Neural crest cell (in vitro differentiated cells): Measurements from ENCODE around the gene FHIT. TPM values are rescaled to one million over a fixed set of nuclear protein-coding genes. Genes with fewer than 3 reads are reported as not detected.

ENCODE experiments used
- DNase-seq: peaks from one replicate; pipeline ENCODE4 v3.0.0; 2021; ENCODE audit warnings: low read depth, mixed read lengths, low spot score
- H3K27ac Mint-ChIP-seq: one replicate; pipeline ENCODE4 v1.8.0; 2021; ENCODE audit warnings: mild to moderate bottlenecking, mixed read lengths; ENCODE audit not compliant: unreplicated experiment
- H3K27me3 Mint-ChIP-seq: 2 replicates; pipeline ENCODE4 v1.8.0; 2021; ENCODE audit warnings: low read depth, mild to moderate bottlenecking, mixed read lengths
- H3K36me3 Mint-ChIP-seq: 2 replicates; pipeline ENCODE4 v1.8.0; 2021; ENCODE audit warnings: low read depth, mild to moderate bottlenecking, mixed read lengths
- H3K4me1 Mint-ChIP-seq: 2 replicates; pipeline ENCODE4 v1.8.0; 2021; ENCODE audit warnings: mixed read lengths
- H3K4me3 Mint-ChIP-seq: one replicate; pipeline ENCODE4 v1.8.0; 2021; ENCODE audit warnings: mild to moderate bottlenecking, mixed read lengths
- H3K9me3 Mint-ChIP-seq: 2 replicates; pipeline ENCODE4 v1.8.0; 2021; ENCODE audit warnings: mixed read lengths
- CTCF ChIP-seq: fragments of 200-600 bp; sonication (generic); conservative IDR thresholded peaks from 2 replicates; pipeline ENCODE4 v1.5.0; 2021; ENCODE audit warnings: antibody characterized with exemption, mild to moderate bottlenecking
- total RNA-seq: library from RNA; stranded (reverse); gene quantifications from 2 replicates; pipeline ENCODE4 v1.2.1, GENCODE V29; 2021

FHIT gene
- total RNA-seq, 1 donor from 2014 or later = 5.2 TPM

GRCh38 chr3:60190073-60190472, 1061.2 kb downstream of the FHIT start:
- Mint-ChIP-seq H3K4me3 (no peak overlapping the region), H3K27ac (no peak overlapping the region), H3K9me3 (peaks cover 4% of the 10 kb centered on the region), H3K4me1 (peaks cover 20% of the 10 kb centered on the region), H3K27me3 (no peaks in the 10 kb centered on the region), H3K36me3 (no peaks in the 10 kb centered on the region)
- no peak for DNase-seq
- TF ChIP-seq CTCF = no peak

- no peaks in the 10 kb centered on the region for H3K9me3 Mint-ChIP-seq
- no peak overlapping the region for H3K4me3 Mint-ChIP-seq
- no peak overlapping the region for H3K27ac Mint-ChIP-seq
- no peaks in the 10 kb centered on the region for H3K36me3 Mint-ChIP-seq
- peaks cover 20% of the 10 kb centered on the region for H3K4me1 Mint-ChIP-seq
- DNase-seq = no peak
- TF ChIP-seq CTCF = no peak
- no peaks in the 10 kb centered on the region for H3K27me3 Mint-ChIP-seq
Measured at GRCh38 chr3:60189304-60189703, 1061.9 kb downstream of the FHIT start.

- no peak for TF ChIP-seq CTCF
- no peaks in the 10 kb centered on the region for H3K36me3 Mint-ChIP-seq
- peaks cover 20% of the 10 kb centered on the region for H3K4me1 Mint-ChIP-seq
- H3K9me3 Mint-ChIP-seq = no peaks in the 10 kb centered on the region
- no peak overlapping the region for H3K27ac Mint-ChIP-seq
- no peak for DNase-seq
- H3K27me3 Mint-ChIP-seq = no peaks in the 10 kb centered on the region
- no peak overlapping the region for H3K4me3 Mint-ChIP-seq
Measured at GRCh38 chr3:60188803-60189202, 1062.4 kb downstream of the FHIT start.

GRCh38 chr3:60187343-60187742, 1063.9 kb downstream of the FHIT start:
- peaks cover 20% of the 10 kb centered on the region for H3K4me1 Mint-ChIP-seq
- H3K36me3 Mint-ChIP-seq = no peaks in the 10 kb centered on the region
- no peak overlapping the region for H3K27ac Mint-ChIP-seq
- DNase-seq = no peak
- no peaks in the 10 kb centered on the region for H3K9me3 Mint-ChIP-seq
- TF ChIP-seq CTCF = no peak
- no peaks in the 10 kb centered on the region for H3K27me3 Mint-ChIP-seq
- H3K4me3 Mint-ChIP-seq = no peak overlapping the region

- H3K4me1 Mint-ChIP-seq = peaks cover 20% of the 10 kb centered on the region
Measured at GRCh38 chr3:60186359-60186758, 1064.9 kb downstream of the FHIT start.

More at GRCh38 chr3:60186359-60186758, 1064.9 kb downstream of the FHIT start:
- H3K36me3 Mint-ChIP-seq = no peaks in the 10 kb centered on the region
- no peaks in the 10 kb centered on the region for H3K9me3 Mint-ChIP-seq
- TF ChIP-seq CTCF = no peak
- no peak overlapping the region for H3K27ac Mint-ChIP-seq
- H3K4me3 Mint-ChIP-seq = no peak overlapping the region
- no peaks in the 10 kb centered on the region for H3K27me3 Mint-ChIP-seq
- no peak for DNase-seq
